Endothelial cell of umbilical vein (primary cell): Measurements from ENCODE around the gene LEUTX. TPM values are rescaled to one million over a fixed set of nuclear protein-coding genes. Genes with fewer than 3 reads are reported as not detected.
"Not testable (repeated sequence)": the region's sequence is repeated elsewhere in the genome, so short reads cannot be mapped to it uniquely, and the experiment has no call there.

Experiments used
- BruUV-seq: library from RNA; stranded (reverse); fragments of 400-500 nt; replicated peaks from 2 replicates; lab custom pipeline; 2021; lab: Mats Ljungman, UMichigan
- CTCF ChIA-PET: fragments of 300-600, 350-600 bp; sonication (Branson Sonifier 250); formaldehyde crosslinking; loops from one replicate; lab custom pipeline; 2021; ENCODE audit warnings: antibody characterized with exemption, inconsistent platforms; lab: Charles Lee
- POLR2A ChIA-PET: fragments of 300-600, 350-600 bp; sonication (Branson Sonifier 250); formaldehyde crosslinking; loops from one replicate; lab custom pipeline; 2021; ENCODE audit warnings: antibody characterized with exemption, inconsistent platforms; lab: Charles Lee
- DNase-seq: peaks from one replicate; pipeline ENCODE4 v3.0.0-alpha.2; 2011; ENCODE audit warnings: low read depth, low spot score
- FAIRE-seq: peaks from 2 replicates; lab custom pipeline; 2011; peaks lifted over from hg19 to GRCh38; lab: Jason Lieb, UNC
- H2AFZ ChIP-seq: 2 replicates; pipeline ENCODE4 v1.6.0; 2012; ENCODE audit warnings: low read depth, low read length, control low read depth, inconsistent platforms
- H3K27ac ChIP-seq: 2 replicates; pipeline ENCODE4 v1.5.1; 2011; ENCODE audit warnings: low read depth, mild to moderate bottlenecking, control low read depth, low read length, moderate library complexity; ENCODE audit not compliant: insufficient read depth
- H3K27me3 ChIP-seq, 2 experiments: 2 replicates each; pipeline versions ENCODE4 v1.6.0 to v1.6.1; 2011; ENCODE audit warnings: low read length in 2 of 2, mixed read lengths in 1 of 2; ENCODE audit not compliant: control insufficient read depth in 2 of 2, insufficient read depth in 2 of 2
- H3K36me3 ChIP-seq, 2 experiments: 2 replicates in 1 of 2; 3 replicates in 1 of 2; pipeline ENCODE4 v1.5.1; 2011; ENCODE audit warnings: low read length in 2 of 2, mild to moderate bottlenecking in 1 of 2, moderate library complexity in 1 of 2; ENCODE audit not compliant: control insufficient read depth in 2 of 2, insufficient read depth in 2 of 2; ENCODE audit errors: extremely low read depth in 1 of 2
- H3K4me1 ChIP-seq: 3 replicates; pipeline ENCODE4 v1.5.1; 2011; ENCODE audit warnings: mild to moderate bottlenecking, low read length; ENCODE audit not compliant: control insufficient read depth, insufficient read depth; ENCODE audit errors: extremely low read depth
- H3K4me2 ChIP-seq: 2 replicates; pipeline ENCODE4 v1.6.1; 2011; ENCODE audit warnings: low read length, control low read depth, mixed read lengths; ENCODE audit not compliant: insufficient read depth
- H3K4me3 ChIP-seq, 3 experiments: fragments of 200-600 bp in 1 of 3; sonication (generic), shearing (Covaris generic) in 1 of 3; replicated peaks in 1 of 3; 2 replicates each; pipeline ENCODE4 v1.5.1; 2011 to 2016; ENCODE audit warnings: control low read depth in 3 of 3, low read length in 3 of 3, mild to moderate bottlenecking in 2 of 3, inconsistent platforms in 1 of 3, low read depth in 1 of 3, moderate library complexity in 1 of 3; ENCODE audit not compliant: insufficient read depth in 1 of 3
- H3K79me2 ChIP-seq: 2 replicates; pipeline ENCODE4 v1.6.0; 2012; ENCODE audit warnings: low read length, inconsistent platforms; ENCODE audit not compliant: control insufficient read depth, insufficient read depth
- H3K9ac ChIP-seq: replicated peaks from 2 replicates; pipeline ENCODE3; 2011; ENCODE audit warnings: low read length, control low read depth; ENCODE audit not compliant: insufficient read depth; ENCODE audit errors: extremely low read depth
- H3K9me1 ChIP-seq: replicated peaks from 3 replicates; pipeline ENCODE4 v1.6.0; 2011; ENCODE audit warnings: mild to moderate bottlenecking, low read length; ENCODE audit not compliant: control insufficient read depth, insufficient read depth; ENCODE audit errors: extremely low read depth
- H3K9me3 ChIP-seq: replicated peaks from 2 replicates; pipeline ENCODE4 v1.5.1; 2012; ENCODE audit warnings: low read length, inconsistent platforms; ENCODE audit not compliant: control insufficient read depth, insufficient read depth
- H4K20me1 ChIP-seq: replicated peaks from 2 replicates; pipeline ENCODE3; 2011; ENCODE audit warnings: mild to moderate bottlenecking, low read length; ENCODE audit not compliant: control insufficient read depth, insufficient read depth; ENCODE audit errors: extremely low read depth
- EZH2 ChIP-seq: IDR thresholded peaks from 2 replicates; pipeline ENCODE4 v1.6.1; 2012; ENCODE audit warnings: borderline replicate concordance, low read depth, mild to moderate bottlenecking, moderate library complexity, low read length, inconsistent platforms; ENCODE audit not compliant: severe bottlenecking
- FOS ChIP-seq: IDR thresholded peaks from 2 replicates; pipeline ENCODE4 v1.6.1; 2011; ENCODE audit warnings: mild to moderate bottlenecking, low read length, moderate library complexity, borderline replicate concordance; ENCODE audit not compliant: insufficient read depth
- GATA2 ChIP-seq: IDR thresholded peaks from 2 replicates; pipeline ENCODE4 v1.7.0; 2011; ENCODE audit warnings: low read depth, mild to moderate bottlenecking, moderate library complexity, mixed read lengths, low read length; ENCODE audit not compliant: insufficient read length, insufficient read depth
- JUN ChIP-seq: IDR thresholded peaks from 2 replicates; pipeline ENCODE4 v1.6.1; 2011; ENCODE audit warnings: borderline replicate concordance, low read depth; ENCODE audit not compliant: insufficient read length, insufficient read depth
- MYC ChIP-seq: IDR thresholded peaks from one replicate; pipeline ENCODE4 v1.6.1; 2011; ENCODE audit warnings: mild to moderate bottlenecking, low read depth, low read length
- POLR2A ChIP-seq: IDR thresholded peaks from 2 replicates; pipeline ENCODE4 v1.6.1; 2012; ENCODE audit warnings: low read depth, mild to moderate bottlenecking, control low read depth, low read length
- POLR2AphosphoS5 ChIP-seq: IDR thresholded peaks from 2 replicates; pipeline ENCODE4 v1.6.1; 2012; ENCODE audit warnings: low read depth, mild to moderate bottlenecking, control low read depth, low read length, moderate library complexity; ENCODE audit not compliant: insufficient read depth
- dilution Hi-C: fragments of 300-500 bp; cut with MboI; formaldehyde crosslinking; loops from one replicate; pipeline ENCODE4 v1.15.0; 2019; ENCODE audit warnings: low sequenced_read_pairs; ENCODE audit not compliant: extremely low pct_ligation_motif_present
- intact Hi-C: fragments of 100-400 bp; cut with micrococcal nuclease; formaldehyde crosslinking; loops from one replicate; pipeline ENCODE4 v1.10.0; 2022
- polyA plus RNA-seq, 4 experiments: library from polyadenylated mRNA; depleted of rRNA in 3 of 4; stranded (reverse) in 3 of 4; unstranded in 1 of 4; fragments of >200 nt; gene quantifications; 2 replicates each; pipeline versions ENCODE4 v1.2.1 to v1.2.3, GENCODE V29; 2011 to 2012; ENCODE audit warnings: missing spikeins in 1 of 4
- total RNA-seq: library from RNA; stranded (reverse); gene quantifications from 2 replicates; pipeline ENCODE4 v1.2.3, GENCODE V29; 2021
- TF ChIP-seq, protein P1 (sequence below), 2 donors: IDR thresholded peaks; 1 replicate in 1 of 2; 2 replicates in 1 of 2; pipeline ENCODE4 v1.5.1; 2011; ENCODE audit warnings: low read length in 2 of 2, mild to moderate bottlenecking in 2 of 2, moderate library complexity in 2 of 2, control low read depth in 1 of 2, inconsistent platforms in 1 of 2, low read depth in 1 of 2; ENCODE audit not compliant: insufficient read depth in 1 of 2; ENCODE audit errors: extremely low read depth in 1 of 2
- TF ChIP-seq, protein P2 (sequence below): IDR thresholded peaks from 2 replicates; pipeline ENCODE4 v1.6.1; 2011; ENCODE audit not compliant: insufficient read depth, insufficient read length

The LEUTX gene
- total and polyA plus RNA-seq, 2 donors (not counting 3 experiments of a cell fraction or from before 2014, with no cell fraction given) = not detected

GRCh38 chr19:39813264-39813993 lies 34.8 kb downstream of the LEUTX start:
- ChIA-PET CTCF (no interaction called here), POLR2A (no interaction called here)
- no peaks in the 10 kb centered on the region for H3K36me3 ChIP-seq
- dilution Hi-C loops = no loop called here
- H3K27me3 ChIP-seq = no peaks in the 10 kb centered on the region
- H3K9me1 ChIP-seq = no peaks in the 10 kb centered on the region
- no peaks in the 10 kb centered on the region for H3K9me3 ChIP-seq
- intact Hi-C loops = no loop called here
- H3K4me2 ChIP-seq = no peak overlapping the region
- H3K4me1 ChIP-seq = no peaks in the 10 kb centered on the region
- no peak for FAIRE-seq
- no peaks in the 10 kb centered on the region for H4K20me1 ChIP-seq
- H3K27ac ChIP-seq = no peak overlapping the region
- H3K9ac ChIP-seq = no peak overlapping the region
- H3K4me3 ChIP-seq = no peak overlapping the region
- TF ChIP-seq JUN (no peak), FOS (no peak), POLR2AphosphoS5 (no peak), MYC (no peak), EZH2 (no peak), POLR2A (no peak), GATA2 (no peak)
- TF ChIP-seq, protein P1, sequence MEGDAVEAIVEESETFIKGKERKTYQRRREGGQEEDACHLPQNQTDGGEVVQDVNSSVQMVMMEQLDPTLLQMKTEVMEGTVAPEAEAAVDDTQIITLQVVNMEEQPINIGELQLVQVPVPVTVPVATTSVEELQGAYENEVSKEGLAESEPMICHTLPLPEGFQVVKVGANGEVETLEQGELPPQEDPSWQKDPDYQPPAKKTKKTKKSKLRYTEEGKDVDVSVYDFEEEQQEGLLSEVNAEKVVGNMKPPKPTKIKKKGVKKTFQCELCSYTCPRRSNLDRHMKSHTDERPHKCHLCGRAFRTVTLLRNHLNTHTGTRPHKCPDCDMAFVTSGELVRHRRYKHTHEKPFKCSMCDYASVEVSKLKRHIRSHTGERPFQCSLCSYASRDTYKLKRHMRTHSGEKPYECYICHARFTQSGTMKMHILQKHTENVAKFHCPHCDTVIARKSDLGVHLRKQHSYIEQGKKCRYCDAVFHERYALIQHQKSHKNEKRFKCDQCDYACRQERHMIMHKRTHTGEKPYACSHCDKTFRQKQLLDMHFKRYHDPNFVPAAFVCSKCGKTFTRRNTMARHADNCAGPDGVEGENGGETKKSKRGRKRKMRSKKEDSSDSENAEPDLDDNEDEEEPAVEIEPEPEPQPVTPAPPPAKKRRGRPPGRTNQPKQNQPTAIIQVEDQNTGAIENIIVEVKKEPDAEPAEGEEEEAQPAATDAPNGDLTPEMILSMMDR (IDR thresholded peaks at IDR 0.05; ENCODE audit: extremely low read depth in 1 of 2, insufficient read depth in 1 of 2, low read depth in 1 of 2, low read length in 2 of 2) = no peak
- TF ChIP-seq, protein P2, sequence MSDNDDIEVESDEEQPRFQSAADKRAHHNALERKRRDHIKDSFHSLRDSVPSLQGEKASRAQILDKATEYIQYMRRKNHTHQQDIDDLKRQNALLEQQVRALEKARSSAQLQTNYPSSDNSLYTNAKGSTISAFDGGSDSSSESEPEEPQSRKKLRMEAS = no peak
- no TSS peak for BruUV-seq
- DNase-seq = no peak
- H2AFZ ChIP-seq = no peak overlapping the region
- H3K79me2 ChIP-seq = no peaks in the 10 kb centered on the region

DNA sequence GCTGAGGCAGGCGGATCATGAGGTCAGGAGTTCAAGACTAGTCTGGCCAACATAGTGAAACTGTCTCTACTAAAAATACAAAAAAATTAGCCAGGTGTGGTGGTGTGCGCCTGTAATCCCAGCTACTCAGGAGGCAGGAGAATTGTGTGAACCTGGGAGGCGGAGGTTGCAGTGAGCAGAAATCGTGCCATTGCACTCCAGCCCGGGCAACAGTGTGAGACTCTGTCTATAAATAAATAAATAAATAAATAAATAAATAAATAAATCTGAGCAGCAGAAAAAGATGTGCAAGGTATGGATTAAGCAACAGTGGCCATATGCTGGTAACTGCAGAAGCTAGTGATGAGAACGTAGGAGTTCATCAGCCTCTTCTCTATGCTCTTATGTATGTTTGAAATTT lies 35.5 kb downstream of the LEUTX start:
- dilution Hi-C loops, H3K27ac ChIP-seq, DNase-seq, POLR2A ChIA-PET, H4K20me1 ChIP-seq, H3K79me2 ChIP-seq, H3K4me2 ChIP-seq, FAIRE-seq, H2AFZ ChIP-seq, H3K36me3 ChIP-seq, H3K4me1 ChIP-seq, H3K27me3 ChIP-seq, BruUV-seq, H3K9me3 ChIP-seq, H3K9ac ChIP-seq, intact Hi-C loops, H3K4me3 ChIP-seq, H3K9me1 ChIP-seq: not testable (repeated sequence)
- CTCF ChIA-PET = interaction anchor here (0.8 kb wide), 1 partner anchor 29 kb away, joined by 3 read pairs; no protein-coding TSS in a partner anchor
